Neural crest cell (in vitro differentiated cells): ENCODE results near the gene MLANA. TPM values are rescaled to one million over a fixed set of nuclear protein-coding genes. Genes with fewer than 3 reads are reported as not detected.

Experiments
- DNase-seq: peaks from one replicate; pipeline ENCODE4 v3.0.0; 2021; ENCODE audit warnings: low read depth, mixed read lengths, low spot score
- H3K27ac Mint-ChIP-seq: one replicate; pipeline ENCODE4 v1.8.0; 2021; ENCODE audit warnings: mild to moderate bottlenecking, mixed read lengths; ENCODE audit not compliant: unreplicated experiment
- H3K27me3 Mint-ChIP-seq: 2 replicates; pipeline ENCODE4 v1.8.0; 2021; ENCODE audit warnings: low read depth, mild to moderate bottlenecking, mixed read lengths
- H3K36me3 Mint-ChIP-seq: 2 replicates; pipeline ENCODE4 v1.8.0; 2021; ENCODE audit warnings: low read depth, mild to moderate bottlenecking, mixed read lengths
- H3K4me1 Mint-ChIP-seq: 2 replicates; pipeline ENCODE4 v1.8.0; 2021; ENCODE audit warnings: mixed read lengths
- H3K4me3 Mint-ChIP-seq: one replicate; pipeline ENCODE4 v1.8.0; 2021; ENCODE audit warnings: mild to moderate bottlenecking, mixed read lengths
- H3K9me3 Mint-ChIP-seq: 2 replicates; pipeline ENCODE4 v1.8.0; 2021; ENCODE audit warnings: mixed read lengths
- total RNA-seq: library from RNA; stranded (reverse); gene quantifications from 2 replicates; pipeline ENCODE4 v1.2.1, GENCODE V29; 2021
- TF ChIP-seq, protein P1 (sequence below): fragments of 200-600 bp; sonication (generic); conservative IDR thresholded peaks from 2 replicates; pipeline ENCODE4 v1.5.0; 2021; ENCODE audit warnings: antibody characterized with exemption, mild to moderate bottlenecking

MLANA gene
- total RNA-seq, 1 donor from 2014 or later, result not detected

DNA sequence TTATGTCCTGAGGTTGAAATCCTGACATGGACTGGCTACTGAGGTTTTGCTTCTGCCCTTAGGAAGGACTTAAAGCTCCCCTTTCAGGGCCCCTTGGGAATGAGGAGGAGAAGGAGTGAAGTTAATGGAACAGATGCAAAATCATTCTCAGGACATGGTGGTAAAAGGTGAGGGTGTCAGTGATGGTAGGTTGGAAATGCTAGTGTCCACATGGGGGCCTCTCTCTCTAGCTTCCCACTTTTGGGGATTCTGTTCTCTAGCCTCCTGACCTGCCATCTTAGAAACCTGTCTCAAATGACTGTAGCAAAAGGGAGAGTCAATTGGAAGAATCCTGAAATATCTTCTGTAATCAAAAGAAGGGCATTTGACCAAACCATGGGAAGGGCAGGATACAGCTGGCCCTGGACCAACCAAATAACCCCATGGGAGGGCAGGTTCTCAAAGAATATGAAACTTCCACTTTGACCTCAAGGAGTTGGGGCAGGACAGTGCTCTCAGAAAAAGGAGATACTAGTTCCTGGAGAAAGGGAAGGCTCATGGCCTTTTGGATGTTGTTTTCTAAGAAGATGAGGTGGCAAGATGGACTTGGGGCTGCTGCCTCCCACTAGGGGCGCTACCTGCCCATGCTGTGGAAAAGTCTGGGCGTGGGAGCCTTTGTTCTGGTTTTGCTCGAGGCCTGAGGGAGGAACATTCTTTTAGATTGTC, 21.2 kb upstream of the MLANA start:
- no peaks in the 10 kb centered on the region for H3K27me3 Mint-ChIP-seq
- H3K9me3 Mint-ChIP-seq, result no peaks in the 10 kb centered on the region
- peaks cover 4% of the 10 kb centered on the region for H3K4me1 Mint-ChIP-seq
- no peak overlapping the region for H3K4me3 Mint-ChIP-seq
- no peak overlapping the region for H3K27ac Mint-ChIP-seq
- TF ChIP-seq, protein P1, sequence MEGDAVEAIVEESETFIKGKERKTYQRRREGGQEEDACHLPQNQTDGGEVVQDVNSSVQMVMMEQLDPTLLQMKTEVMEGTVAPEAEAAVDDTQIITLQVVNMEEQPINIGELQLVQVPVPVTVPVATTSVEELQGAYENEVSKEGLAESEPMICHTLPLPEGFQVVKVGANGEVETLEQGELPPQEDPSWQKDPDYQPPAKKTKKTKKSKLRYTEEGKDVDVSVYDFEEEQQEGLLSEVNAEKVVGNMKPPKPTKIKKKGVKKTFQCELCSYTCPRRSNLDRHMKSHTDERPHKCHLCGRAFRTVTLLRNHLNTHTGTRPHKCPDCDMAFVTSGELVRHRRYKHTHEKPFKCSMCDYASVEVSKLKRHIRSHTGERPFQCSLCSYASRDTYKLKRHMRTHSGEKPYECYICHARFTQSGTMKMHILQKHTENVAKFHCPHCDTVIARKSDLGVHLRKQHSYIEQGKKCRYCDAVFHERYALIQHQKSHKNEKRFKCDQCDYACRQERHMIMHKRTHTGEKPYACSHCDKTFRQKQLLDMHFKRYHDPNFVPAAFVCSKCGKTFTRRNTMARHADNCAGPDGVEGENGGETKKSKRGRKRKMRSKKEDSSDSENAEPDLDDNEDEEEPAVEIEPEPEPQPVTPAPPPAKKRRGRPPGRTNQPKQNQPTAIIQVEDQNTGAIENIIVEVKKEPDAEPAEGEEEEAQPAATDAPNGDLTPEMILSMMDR, result peak; percentile 59
- DNase-seq, result no peak
- no peaks in the 10 kb centered on the region for H3K36me3 Mint-ChIP-seq

DNA sequence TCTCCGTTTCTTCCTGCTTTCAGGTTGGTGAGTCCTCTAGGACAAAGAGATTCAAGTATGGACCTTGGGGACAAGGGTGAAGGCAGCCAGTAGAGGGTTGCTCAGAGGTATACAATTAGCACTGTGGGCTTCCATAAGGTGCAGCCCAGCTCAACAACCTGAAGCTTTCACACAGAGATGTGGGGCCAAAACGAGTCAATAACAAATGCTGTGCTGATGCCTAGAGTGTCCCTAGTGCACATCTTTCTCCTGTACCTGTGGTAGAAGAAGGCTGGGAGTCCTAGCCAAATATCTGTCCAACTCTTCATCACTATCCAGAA, 20.7 kb upstream of the MLANA start:
- Mint-ChIP-seq H3K27ac (peak overlapping the region; percentile 57), H3K27me3 (no peaks in the 10 kb centered on the region), H3K4me1 (no peaks in the 10 kb centered on the region), H3K4me3 (no peak overlapping the region), H3K9me3 (no peaks in the 10 kb centered on the region), H3K36me3 (no peaks in the 10 kb centered on the region)
- DNase-seq, result no peak
- TF ChIP-seq, protein P1, result no peak

DNA sequence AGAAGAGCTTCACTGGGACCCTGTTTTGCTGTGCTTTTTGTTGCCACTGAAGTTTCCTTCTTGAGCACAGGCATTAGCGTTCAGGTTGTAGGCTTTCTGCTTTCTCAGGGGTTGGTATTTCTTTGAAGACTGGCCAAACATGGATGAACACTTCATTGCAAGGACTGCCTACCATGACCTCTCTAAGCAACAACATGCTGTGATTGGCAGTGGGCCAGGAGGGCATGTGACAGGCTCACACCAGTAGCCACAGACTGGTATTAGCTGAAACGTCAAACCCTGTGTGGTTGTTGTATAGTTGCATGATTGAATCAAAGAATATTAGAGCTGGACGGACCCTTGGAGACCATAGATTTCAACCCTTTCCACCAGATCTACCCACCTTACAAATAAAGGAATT, 20.0 kb upstream of the MLANA start:
- DNase-seq, result no peak
- TF ChIP-seq, protein P1, result no peak
- Mint-ChIP-seq H3K9me3 (no peaks in the 10 kb centered on the region), H3K27ac (no peak overlapping the region), H3K4me3 (no peak overlapping the region), H3K27me3 (no peaks in the 10 kb centered on the region), H3K4me1 (no peaks in the 10 kb centered on the region), H3K36me3 (no peaks in the 10 kb centered on the region)

DNA sequence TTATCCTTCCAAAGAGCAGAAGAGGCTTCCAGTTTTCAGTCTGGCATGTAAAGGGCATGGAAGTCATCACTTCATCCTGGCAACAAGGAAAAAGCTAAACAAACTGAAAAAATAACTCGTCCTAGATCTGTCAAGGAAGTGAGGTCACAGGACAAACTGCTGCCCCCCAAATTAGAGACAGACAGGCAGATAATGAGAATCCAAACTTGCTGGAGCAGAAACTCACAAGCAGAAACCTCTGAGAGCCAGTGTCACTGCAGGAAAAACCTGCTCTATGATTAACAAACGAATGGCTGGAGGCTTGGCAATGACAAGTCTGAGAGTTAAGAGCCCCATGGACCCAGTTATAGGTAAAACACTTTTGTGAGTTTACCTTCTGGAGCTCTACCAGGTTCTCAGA, 18.9 kb upstream of the MLANA start:
- no peak overlapping the region for H3K4me3 Mint-ChIP-seq
- no peaks in the 10 kb centered on the region for H3K9me3 Mint-ChIP-seq
- no peaks in the 10 kb centered on the region for H3K27me3 Mint-ChIP-seq
- H3K4me1 Mint-ChIP-seq, result no peaks in the 10 kb centered on the region
- DNase-seq, result no peak
- TF ChIP-seq, protein P1, result no peak
- no peaks in the 10 kb centered on the region for H3K36me3 Mint-ChIP-seq
- no peak overlapping the region for H3K27ac Mint-ChIP-seq

DNA sequence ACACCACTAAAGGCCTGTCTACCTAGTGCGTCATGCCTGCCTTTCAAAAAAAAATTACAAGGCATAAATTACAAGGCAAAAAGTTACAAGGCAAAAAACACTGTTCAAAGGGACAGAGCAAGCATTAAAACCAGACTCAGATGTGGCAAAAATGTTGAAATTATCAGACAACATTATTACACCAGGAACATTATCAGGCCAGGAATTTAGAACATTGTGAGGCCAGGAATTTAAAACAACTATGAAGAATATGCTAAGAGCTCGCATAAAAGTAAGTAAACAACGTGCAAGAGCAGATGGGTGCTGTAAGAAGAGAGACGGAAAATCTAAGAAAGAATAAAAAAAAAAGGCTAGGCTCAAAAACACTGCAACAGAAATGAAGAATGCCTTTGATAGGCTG, 18.2 kb upstream of the MLANA start:
- no peaks in the 10 kb centered on the region for H3K4me1 Mint-ChIP-seq
- H3K36me3 Mint-ChIP-seq, result no peaks in the 10 kb centered on the region
- no peak for DNase-seq
- no peak overlapping the region for H3K27ac Mint-ChIP-seq
- no peaks in the 10 kb centered on the region for H3K27me3 Mint-ChIP-seq
- no peaks in the 10 kb centered on the region for H3K9me3 Mint-ChIP-seq
- H3K4me3 Mint-ChIP-seq, result no peak overlapping the region
- TF ChIP-seq, protein P1, result no peak
